Right lobe of liver (tissue), 4 donors: ENCODE data around the gene CASP3.

ENCODE experiments used
- CTCF ChIP-seq, 4 donors: fragments of 200-600 bp in 3 of 4; fragments of 450-650 bp in 1 of 4; IDR thresholded peaks; one replicate each; pipeline versions ENCODE4 v1.5.1 to v1.8.0; 2016 to 2022; ENCODE audit warnings: antibody characterized with exemption in 4 of 4, mild to moderate bottlenecking in 2 of 4
- POLR2A ChIP-seq: fragments of 450-650 bp; IDR thresholded peaks from one replicate; pipeline ENCODE4 v1.6.1; 2017; ENCODE audit warnings: antibody characterized with exemption, mild to moderate bottlenecking
- donor health status: DM: no; HTN: no; CAD: no.
- donor health status: DM: no; HTN: no; CAD: no.
- donor health status: DM: no; HTN: yes; CAD: no.

GRCh38 chr4:184668096-184668495 is 18.8 kb upstream of the CASP3 start:
- TF ChIP-seq CTCF (IDR thresholded peaks at IDR 0.05) = no peak
- no peak for TF ChIP-seq POLR2A
